Measurements from ENCODE around the gene TSPAN7. TPM values are rescaled to one million over a fixed set of nuclear protein-coding genes. Genes with fewer than 3 reads are reported as not detected.

Gene TSPAN7
- polyA plus RNA-seq, 1 donor, result 61.9 TPM

- H3K27ac ChIP-seq (ENCODE audit: low read length), result no peak overlapping the region
- WGBS (ENCODE audit: insufficient coverage, low lambda C conversion rate), result no CpG with 5 or more reads among the region's 3 CpGs
Observed at GRCh38 chrX:38548508-38548907, 12.8 kb upstream of the TSPAN7 start.

DNA sequence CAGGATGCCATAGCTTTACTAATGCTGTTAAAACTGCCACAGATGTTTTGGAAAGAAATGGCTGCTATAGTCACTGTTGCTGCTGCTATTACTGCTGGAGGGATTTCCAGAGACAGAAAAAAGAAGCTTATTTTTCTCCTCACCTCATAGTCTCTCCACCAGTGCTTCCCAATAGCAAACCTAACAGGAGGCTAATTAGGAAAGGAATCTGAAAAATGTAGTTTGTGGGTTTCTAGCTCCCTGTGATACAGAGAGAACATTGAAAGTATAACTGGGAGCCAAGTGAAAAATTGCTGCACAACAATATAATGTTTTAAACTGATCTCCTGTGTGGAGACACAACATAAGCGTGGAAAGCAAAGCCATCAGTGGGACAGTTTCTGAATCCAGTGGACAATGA lies 8.6 kb upstream of the TSPAN7 start:
- Histone ChIP-seq H3K4me1 (ENCODE audit: control insufficient read depth, insufficient read depth, low read length) (no peaks in the 10 kb centered on the region), H3K36me3 (ENCODE audit: control insufficient read depth, insufficient read depth, low read length) (no peaks in the 10 kb centered on the region), H3K27ac (ENCODE audit: low read length) (no peak overlapping the region), H3K9me3 (ENCODE audit: control insufficient read depth, low read depth, low read length) (no peaks in the 10 kb centered on the region), H3K4me3 (ENCODE audit: low read length) (no peak overlapping the region), H3K27me3 (ENCODE audit: control insufficient read depth, insufficient read depth, low read length) (no peaks in the 10 kb centered on the region)
- DNase-seq, result no peak
- no CpG with 5 or more reads among the region's 1 CpG for WGBS (ENCODE audit: insufficient coverage, low lambda C conversion rate)

More at GRCh38 chrX:38548508-38548907, 12.8 kb upstream of the TSPAN7 start:
- H3K4me3 ChIP-seq (ENCODE audit: low read length), result no peak overlapping the region
- DNase-seq, result no peak
- no peaks in the 10 kb centered on the region for H3K27me3 ChIP-seq (ENCODE audit: control insufficient read depth, insufficient read depth, low read length)
- no peaks in the 10 kb centered on the region for H3K36me3 ChIP-seq (ENCODE audit: control insufficient read depth, insufficient read depth, low read length)
- H3K9me3 ChIP-seq (ENCODE audit: control insufficient read depth, low read depth, low read length), result no peaks in the 10 kb centered on the region
- H3K4me1 ChIP-seq (ENCODE audit: control insufficient read depth, insufficient read depth, low read length), result no peaks in the 10 kb centered on the region

- no peaks in the 10 kb centered on the region for H3K9me3 ChIP-seq (ENCODE audit: control insufficient read depth, low read depth, low read length)
- H3K4me1 ChIP-seq (ENCODE audit: control insufficient read depth, insufficient read depth, low read length), result peaks cover 3% of the 10 kb centered on the region
- no peaks in the 10 kb centered on the region for H3K27me3 ChIP-seq (ENCODE audit: control insufficient read depth, insufficient read depth, low read length)
- no peak overlapping the region for H3K27ac ChIP-seq (ENCODE audit: low read length)
- no peak overlapping the region for H3K4me3 ChIP-seq (ENCODE audit: low read length)
- no peaks in the 10 kb centered on the region for H3K36me3 ChIP-seq (ENCODE audit: control insufficient read depth, insufficient read depth, low read length)
- WGBS (ENCODE audit: insufficient coverage, low lambda C conversion rate), result no CpG with 5 or more reads among the region's 2 CpGs
- DNase-seq, result no peak
Observed at GRCh38 chrX:38558686-38559085, 2.7 kb upstream of the TSPAN7 start.

- H3K9me3 ChIP-seq (ENCODE audit: control insufficient read depth, low read depth, low read length), result no peaks in the 10 kb centered on the region
- H3K4me1 ChIP-seq (ENCODE audit: control insufficient read depth, insufficient read depth, low read length), result peaks cover 3% of the 10 kb centered on the region
- no peak for DNase-seq
- H3K4me3 ChIP-seq (ENCODE audit: low read length), result peak overlapping the region; percentile 54
- H3K27ac ChIP-seq (ENCODE audit: low read length), result peak overlapping the region; percentile 42
- H3K27me3 ChIP-seq (ENCODE audit: control insufficient read depth, insufficient read depth, low read length), result no peaks in the 10 kb centered on the region
- WGBS (ENCODE audit: insufficient coverage, low lambda C conversion rate), result no CpG with 5 or more reads among the region's 9 CpGs
- H3K36me3 ChIP-seq (ENCODE audit: control insufficient read depth, insufficient read depth, low read length), result no peaks in the 10 kb centered on the region
Observed at GRCh38 chrX:38560776-38561125, 591 bp upstream of the TSPAN7 start.

DNA sequence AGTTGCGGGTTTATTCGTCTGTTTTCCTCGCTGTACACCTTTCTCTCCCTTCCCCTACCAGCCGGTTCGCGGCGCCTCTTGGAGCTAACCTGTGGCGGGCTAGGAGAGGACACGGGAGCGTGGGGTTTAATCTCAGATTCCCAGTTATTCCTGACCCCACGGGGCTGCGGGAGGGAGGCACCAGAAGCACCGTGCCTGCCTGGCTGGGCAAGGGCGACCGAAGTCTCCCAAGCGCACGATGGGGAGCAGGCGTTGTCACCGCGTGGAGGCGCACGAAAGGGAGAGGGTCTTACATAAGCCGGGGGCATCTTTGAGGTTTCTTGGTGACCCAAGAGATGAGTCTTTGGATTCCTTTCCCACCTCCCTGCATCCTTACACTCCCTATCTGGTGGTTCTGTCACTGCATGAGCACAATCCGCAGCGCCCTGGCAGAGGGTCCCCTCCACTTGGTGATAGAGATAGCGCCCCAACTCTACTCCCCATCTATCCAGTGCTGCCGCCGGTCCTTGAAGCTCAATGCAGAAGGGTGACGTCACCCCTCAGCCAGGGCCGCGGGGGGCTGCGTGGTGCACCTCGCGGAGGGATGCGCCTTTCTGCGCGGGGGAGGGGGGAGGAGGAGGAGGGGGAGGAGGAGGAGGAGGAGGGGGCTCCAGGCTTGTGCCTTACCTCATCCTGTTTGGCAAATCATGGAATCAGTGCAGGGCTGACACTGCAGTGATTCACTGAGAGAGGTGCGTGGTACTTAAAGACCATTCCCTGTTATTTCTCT lies 793 bp downstream of the TSPAN7 start:
- H3K27me3 ChIP-seq (ENCODE audit: control insufficient read depth, insufficient read depth, low read length), result no peaks in the 10 kb centered on the region
- no peaks in the 10 kb centered on the region for H3K9me3 ChIP-seq (ENCODE audit: control insufficient read depth, low read depth, low read length)
- peak overlapping the region; percentile 84 for H3K27ac ChIP-seq (ENCODE audit: low read length)
- H3K4me1 ChIP-seq (ENCODE audit: control insufficient read depth, insufficient read depth, low read length), result peaks cover 3% of the 10 kb centered on the region
- WGBS (ENCODE audit: insufficient coverage, low lambda C conversion rate), result no CpG with 5 or more reads among the region's 38 CpGs
- no peaks in the 10 kb centered on the region for H3K36me3 ChIP-seq (ENCODE audit: control insufficient read depth, insufficient read depth, low read length)
- DNase-seq, result peak; percentile 28 to 65
- peak overlapping the region; percentile 70 for H3K4me3 ChIP-seq (ENCODE audit: low read length)

DNA sequence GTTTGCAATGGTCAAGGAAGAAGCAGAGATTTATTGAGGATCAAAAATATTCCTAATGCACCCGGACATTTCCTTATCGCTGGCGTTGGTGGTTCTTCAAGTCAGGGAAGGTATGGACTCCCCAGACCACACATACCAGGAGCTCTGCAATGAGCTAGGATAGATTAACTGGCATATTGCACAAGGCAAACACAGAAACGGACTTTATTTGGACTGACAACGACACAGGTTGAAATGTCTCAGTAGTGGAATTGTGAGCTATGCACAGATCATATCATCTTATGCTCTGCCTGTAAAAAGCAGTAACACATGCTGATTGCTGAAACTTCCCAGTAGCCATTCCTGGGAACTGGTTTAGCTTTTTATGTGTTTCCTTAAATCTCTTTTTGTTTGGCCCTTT lies 1.7 kb downstream of the TSPAN7 start:
- Histone ChIP-seq H3K9me3 (ENCODE audit: control insufficient read depth, low read depth, low read length) (no peaks in the 10 kb centered on the region), H3K27ac (ENCODE audit: low read length) (peak overlapping the region; percentile 84), H3K36me3 (ENCODE audit: control insufficient read depth, insufficient read depth, low read length) (no peaks in the 10 kb centered on the region), H3K4me1 (ENCODE audit: control insufficient read depth, insufficient read depth, low read length) (peaks cover 3% of the 10 kb centered on the region), H3K27me3 (ENCODE audit: control insufficient read depth, insufficient read depth, low read length) (no peaks in the 10 kb centered on the region), H3K4me3 (ENCODE audit: low read length) (peak overlapping the region; percentile 70)
- DNase-seq, result peak; percentile 22 to 63
- WGBS (ENCODE audit: insufficient coverage, low lambda C conversion rate), result no CpG with 5 or more reads among the region's 5 CpGs

DNA sequence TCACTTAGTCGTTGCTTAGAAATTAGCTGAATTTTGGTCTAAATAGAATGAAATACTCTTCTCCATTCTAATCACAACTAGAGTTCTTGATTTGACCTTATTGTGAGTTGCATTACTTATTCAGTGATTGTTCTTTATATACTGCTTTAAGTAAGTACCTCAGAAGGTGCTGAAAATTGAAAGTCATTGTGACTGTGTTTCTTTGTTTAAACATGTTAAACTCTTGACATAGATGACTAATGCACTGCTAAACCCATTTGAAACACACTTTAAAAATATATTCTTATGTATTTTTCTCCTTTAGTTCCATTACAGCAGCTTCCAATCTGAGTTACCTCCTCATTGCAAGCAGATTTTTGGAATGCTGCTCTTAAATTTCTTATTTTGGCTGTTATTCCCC lies 9.1 kb downstream of the TSPAN7 start:
- WGBS (ENCODE audit: insufficient coverage, low lambda C conversion rate), result no CpG with 5 or more reads among the region's 1 CpG
- no peaks in the 10 kb centered on the region for H3K9me3 ChIP-seq (ENCODE audit: control insufficient read depth, low read depth, low read length)
- no peaks in the 10 kb centered on the region for H3K27me3 ChIP-seq (ENCODE audit: control insufficient read depth, insufficient read depth, low read length)
- no peaks in the 10 kb centered on the region for H3K36me3 ChIP-seq (ENCODE audit: control insufficient read depth, insufficient read depth, low read length)
- no peak for DNase-seq
- no peak overlapping the region for H3K4me3 ChIP-seq (ENCODE audit: low read length)
- no peak overlapping the region for H3K27ac ChIP-seq (ENCODE audit: low read length)
- H3K4me1 ChIP-seq (ENCODE audit: control insufficient read depth, insufficient read depth, low read length), result peaks cover 2% of the 10 kb centered on the region

- H3K9me3 ChIP-seq (ENCODE audit: control insufficient read depth, low read depth, low read length), result no peaks in the 10 kb centered on the region
- H3K4me1 ChIP-seq (ENCODE audit: control insufficient read depth, insufficient read depth, low read length), result peaks cover 2% of the 10 kb centered on the region
- no peak overlapping the region for H3K27ac ChIP-seq (ENCODE audit: low read length)
- no peak overlapping the region for H3K4me3 ChIP-seq (ENCODE audit: low read length)
- no peak for DNase-seq
- H3K36me3 ChIP-seq (ENCODE audit: control insufficient read depth, insufficient read depth, low read length), result no peaks in the 10 kb centered on the region
- no peaks in the 10 kb centered on the region for H3K27me3 ChIP-seq (ENCODE audit: control insufficient read depth, insufficient read depth, low read length)
Observed at GRCh38 chrX:38571058-38571457, 9.7 kb downstream of the TSPAN7 start.

GRCh38 chrX:38574858-38575257 lies 13.5 kb downstream of the TSPAN7 start:
- no CpG with 5 or more reads among the region's 2 CpGs for WGBS (ENCODE audit: insufficient coverage, low lambda C conversion rate)
- peak in 1 of 2 donors; percentile 23 for DNase-seq
- Histone ChIP-seq H3K27ac (ENCODE audit: low read length) (peak overlapping the region; percentile 38), H3K36me3 (ENCODE audit: control insufficient read depth, insufficient read depth, low read length) (no peaks in the 10 kb centered on the region), H3K4me1 (ENCODE audit: control insufficient read depth, insufficient read depth, low read length) (peaks cover 20% of the 10 kb centered on the region), H3K9me3 (ENCODE audit: control insufficient read depth, low read depth, low read length) (no peaks in the 10 kb centered on the region), H3K27me3 (ENCODE audit: control insufficient read depth, insufficient read depth, low read length) (no peaks in the 10 kb centered on the region), H3K4me3 (ENCODE audit: low read length) (no peak overlapping the region)

DNA sequence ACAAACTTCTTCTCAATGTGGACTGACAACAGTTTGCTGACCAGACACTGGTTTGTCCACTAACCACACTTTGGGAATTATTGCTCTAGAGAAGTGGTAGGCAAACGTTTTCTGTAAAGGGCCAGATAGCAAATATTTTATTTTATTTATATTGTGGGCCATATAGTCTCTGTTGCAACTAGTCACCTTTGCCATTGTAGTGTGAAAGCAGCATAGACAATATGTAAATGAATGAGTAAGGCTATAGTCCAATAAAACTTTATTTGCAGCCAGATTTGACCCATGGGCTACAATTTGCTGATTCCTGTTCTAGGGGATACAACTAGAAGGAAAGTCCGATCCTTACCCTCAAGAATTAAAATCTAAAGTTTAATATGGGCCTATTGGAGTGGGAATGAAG lies 14.5 kb downstream of the TSPAN7 start:
- Histone ChIP-seq H3K9me3 (ENCODE audit: control insufficient read depth, low read depth, low read length) (no peaks in the 10 kb centered on the region), H3K27ac (ENCODE audit: low read length) (no peak overlapping the region), H3K36me3 (ENCODE audit: control insufficient read depth, insufficient read depth, low read length) (no peaks in the 10 kb centered on the region), H3K27me3 (ENCODE audit: control insufficient read depth, insufficient read depth, low read length) (no peaks in the 10 kb centered on the region), H3K4me3 (ENCODE audit: low read length) (no peak overlapping the region), H3K4me1 (ENCODE audit: control insufficient read depth, insufficient read depth, low read length) (peaks cover 30% of the 10 kb centered on the region)
- DNase-seq, result no peak
- no CpG with 5 or more reads among the region's 2 CpGs for WGBS (ENCODE audit: insufficient coverage, low lambda C conversion rate)

GRCh38 chrX:38577738-38578137 lies 16.4 kb downstream of the TSPAN7 start:
- Histone ChIP-seq H3K27me3 (ENCODE audit: control insufficient read depth, insufficient read depth, low read length) (no peaks in the 10 kb centered on the region), H3K4me1 (ENCODE audit: control insufficient read depth, insufficient read depth, low read length) (peaks cover 46% of the 10 kb centered on the region), H3K36me3 (ENCODE audit: control insufficient read depth, insufficient read depth, low read length) (no peaks in the 10 kb centered on the region), H3K27ac (ENCODE audit: low read length) (peak overlapping the region; percentile 87), H3K9me3 (ENCODE audit: control insufficient read depth, low read depth, low read length) (no peaks in the 10 kb centered on the region), H3K4me3 (ENCODE audit: low read length) (no peak overlapping the region)
- 50% methylated on average over 2 of the region's 3 CpGs for WGBS (ENCODE audit: insufficient coverage, low lambda C conversion rate)
- DNase-seq, result no peak
